ENCODE data around the gene ZG16.

Gene ZG16

DNA sequence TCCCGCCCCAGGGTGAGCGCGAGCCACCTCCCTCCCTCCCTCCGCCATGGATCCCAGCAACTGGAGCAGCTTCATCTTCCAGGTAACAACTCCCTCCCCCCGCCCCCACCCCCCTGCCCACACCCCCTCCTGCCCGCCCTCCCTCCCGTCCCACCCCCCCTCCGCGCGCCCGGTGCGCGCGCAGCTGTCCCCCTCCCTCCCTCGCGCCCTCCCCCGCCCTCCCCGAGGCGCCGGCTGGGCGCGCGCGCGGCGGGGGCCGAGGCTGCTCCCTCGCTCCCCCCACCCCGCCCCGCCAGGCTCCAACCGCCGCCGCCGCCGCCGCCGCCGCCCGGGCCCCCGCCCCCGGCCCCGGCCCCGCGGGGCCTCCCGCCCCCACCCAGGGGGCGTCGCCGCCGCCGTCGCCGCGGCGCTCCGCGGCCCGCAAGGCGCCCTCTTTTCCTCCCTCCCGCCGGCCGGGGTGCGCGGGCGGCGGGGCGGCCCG lies 28.1 kb downstream of the ZG16 start, which contains the start of gene MAZ:
TSS of gene MAZ (plus strand) at position 431 of the 481 bp plus-strand sequence. CDS start 173 bp downstream, outside the sequence.
- Histone ChIP-seq H3K36me3 (ENCODE audit: insufficient read depth, low read length) (peaks cover 54% of the 10 kb centered on the region), H3K27me3 (ENCODE audit: insufficient read depth, low read length) (no peaks in the 10 kb centered on the region), H3K4me1 (ENCODE audit: insufficient read depth, low read length) (peaks cover 36% of the 10 kb centered on the region), H3K4me3 (ENCODE audit: low read length) (peak within 1 kb of the TSS; percentile 78), H3K9ac (ENCODE audit: low read depth, low read length) (peak within 1 kb of the TSS; percentile 89), H3K27ac (ENCODE audit: low read depth, low read length) (peak within 1 kb of the TSS; percentile 95), H3K9me3 (ENCODE audit: insufficient read depth, low read depth, low read length) (no peaks in the 10 kb centered on the region)
- WGBS: 0% methylated on average over 22 of the region's 67 CpGs

DNA sequence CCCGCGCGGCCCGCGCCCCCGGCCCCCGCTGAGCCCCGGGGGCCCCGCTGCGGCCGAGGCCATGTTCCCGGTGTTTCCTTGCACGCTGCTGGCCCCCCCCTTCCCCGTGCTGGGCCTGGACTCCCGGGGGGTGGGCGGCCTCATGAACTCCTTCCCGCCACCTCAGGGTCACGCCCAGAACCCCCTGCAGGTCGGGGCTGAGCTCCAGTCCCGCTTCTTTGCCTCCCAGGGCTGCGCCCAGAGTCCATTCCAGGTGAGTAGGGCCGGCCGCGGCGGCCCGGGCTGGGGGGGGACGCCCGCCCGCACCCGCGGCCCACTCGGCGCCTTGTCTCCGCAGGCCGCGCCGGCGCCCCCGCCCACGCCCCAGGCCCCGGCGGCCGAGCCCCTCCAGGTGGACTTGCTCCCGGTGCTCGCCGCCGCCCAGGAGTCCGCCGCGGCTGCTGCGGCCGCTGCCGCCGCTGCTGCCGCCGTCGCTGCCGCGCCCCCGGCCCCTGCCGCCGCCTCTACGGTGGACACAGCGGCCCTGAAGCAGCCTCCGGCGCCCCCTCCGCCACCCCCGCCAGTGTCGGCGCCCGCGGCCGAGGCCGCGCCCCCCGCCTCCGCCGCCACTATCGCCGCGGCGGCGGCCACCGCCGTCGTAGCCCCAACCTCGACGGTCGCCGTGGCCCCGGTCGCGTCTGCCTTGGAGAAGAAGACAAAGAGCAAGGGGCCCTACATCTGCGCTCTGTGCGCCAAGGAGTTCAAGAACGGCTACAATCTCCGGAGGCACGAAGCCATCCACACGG lies 28.8 kb downstream of the ZG16 start:
- Histone ChIP-seq H3K9ac (ENCODE audit: low read depth, low read length) (peak overlapping the region; percentile 77), H3K4me1 (ENCODE audit: insufficient read depth, low read length) (peaks cover 36% of the 10 kb centered on the region), H3K9me3 (ENCODE audit: insufficient read depth, low read depth, low read length) (no peaks in the 10 kb centered on the region), H3K27me3 (ENCODE audit: insufficient read depth, low read length) (no peaks in the 10 kb centered on the region), H3K27ac (ENCODE audit: low read depth, low read length) (peak overlapping the region; percentile 94), H3K4me3 (ENCODE audit: low read length) (peak overlapping the region; percentile 72), H3K36me3 (ENCODE audit: insufficient read depth, low read length) (peaks cover 47% of the 10 kb centered on the region)
- WGBS: under 1% methylated on average over 99 of the region's 99 CpGs

DNA sequence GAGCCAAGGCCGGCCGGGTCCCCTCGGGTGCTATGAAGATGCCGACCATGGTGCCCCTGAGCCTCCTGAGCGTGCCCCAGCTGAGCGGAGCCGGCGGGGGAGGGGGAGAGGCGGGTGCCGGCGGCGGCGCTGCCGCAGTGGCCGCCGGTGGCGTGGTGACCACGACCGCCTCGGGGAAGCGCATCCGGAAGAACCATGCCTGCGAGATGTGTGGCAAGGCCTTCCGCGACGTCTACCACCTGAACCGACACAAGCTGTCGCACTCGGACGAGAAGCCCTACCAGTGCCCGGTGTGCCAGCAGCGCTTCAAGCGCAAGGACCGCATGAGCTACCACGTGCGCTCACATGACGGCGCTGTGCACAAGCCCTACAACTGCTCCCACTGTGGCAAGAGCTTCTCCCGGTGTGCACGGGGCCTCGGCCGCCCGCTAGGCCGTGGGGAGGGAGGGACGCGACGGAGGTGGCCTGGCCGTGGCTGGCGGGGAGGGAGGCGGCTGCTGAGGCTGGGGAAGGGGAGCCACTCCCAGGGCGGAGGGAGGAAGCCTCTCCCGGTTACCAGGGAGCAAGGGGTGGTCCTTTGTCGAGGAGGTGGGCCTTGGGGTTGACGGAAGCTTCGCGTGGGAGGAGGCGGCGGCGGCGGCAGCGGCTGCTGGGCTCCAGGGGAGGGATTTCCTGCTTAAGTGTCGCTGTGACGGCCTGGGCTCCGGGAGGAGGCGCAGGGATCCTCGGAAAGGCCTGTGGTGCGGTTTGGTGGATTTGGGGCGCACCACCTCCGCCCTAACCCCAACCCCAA lies 29.6 kb downstream of the ZG16 start:
- Histone ChIP-seq H3K9ac (ENCODE audit: low read depth, low read length) (peak overlapping the region; percentile 77), H3K4me3 (ENCODE audit: low read length) (peak overlapping the region; percentile 72), H3K27ac (ENCODE audit: low read depth, low read length) (peak overlapping the region; percentile 94), H3K4me1 (ENCODE audit: insufficient read depth, low read length) (peaks cover 37% of the 10 kb centered on the region), H3K9me3 (ENCODE audit: insufficient read depth, low read depth, low read length) (no peaks in the 10 kb centered on the region), H3K36me3 (ENCODE audit: insufficient read depth, low read length) (peaks cover 39% of the 10 kb centered on the region), H3K27me3 (ENCODE audit: insufficient read depth, low read length) (no peaks in the 10 kb centered on the region)
- WGBS: under 1% methylated on average over 63 of the region's 69 CpGs

DNA sequence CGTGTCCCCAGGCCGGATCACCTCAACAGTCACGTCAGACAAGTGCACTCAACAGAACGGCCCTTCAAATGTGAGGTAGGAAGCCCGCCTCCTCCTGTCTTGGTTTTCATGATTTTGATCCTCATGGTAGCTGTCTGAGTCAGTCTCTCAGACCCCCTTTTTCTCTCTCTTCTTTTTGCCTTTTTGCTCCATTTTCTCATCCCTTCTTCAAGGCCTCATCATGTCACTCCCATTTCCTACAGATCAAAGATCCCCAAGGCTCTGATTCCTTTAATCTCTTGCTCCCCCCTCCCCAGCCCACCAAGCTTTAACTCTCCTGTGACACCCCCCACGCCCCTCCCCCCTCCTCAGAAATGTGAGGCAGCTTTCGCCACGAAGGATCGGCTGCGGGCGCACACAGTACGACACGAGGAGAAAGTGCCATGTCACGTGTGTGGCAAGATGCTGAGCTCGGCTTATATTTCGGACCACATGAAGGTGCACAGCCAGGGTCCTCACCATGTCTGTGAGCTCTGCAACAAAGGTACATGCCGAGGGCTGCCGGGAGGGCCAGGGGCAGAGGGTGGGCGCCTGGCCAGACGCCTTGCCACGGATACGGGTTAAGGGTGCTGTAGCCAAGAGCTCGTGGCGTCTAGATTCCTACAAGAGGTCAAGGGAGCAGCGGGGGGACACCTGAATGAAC lies 30.3 kb downstream of the ZG16 start:
- WGBS: 60% methylated on average over 25 of the region's 25 CpGs
- Histone ChIP-seq H3K9ac (ENCODE audit: low read depth, low read length) (peak overlapping the region; percentile 77), H3K4me3 (ENCODE audit: low read length) (peak overlapping the region; percentile 72), H3K27ac (ENCODE audit: low read depth, low read length) (peak overlapping the region; percentile 94; the same call in 1 of the 2 replicates), H3K4me1 (ENCODE audit: insufficient read depth, low read length) (peaks cover 42% of the 10 kb centered on the region), H3K9me3 (ENCODE audit: insufficient read depth, low read depth, low read length) (no peaks in the 10 kb centered on the region), H3K27me3 (ENCODE audit: insufficient read depth, low read length) (no peaks in the 10 kb centered on the region), H3K36me3 (ENCODE audit: insufficient read depth, low read length) (peaks cover 32% of the 10 kb centered on the region)

DNA sequence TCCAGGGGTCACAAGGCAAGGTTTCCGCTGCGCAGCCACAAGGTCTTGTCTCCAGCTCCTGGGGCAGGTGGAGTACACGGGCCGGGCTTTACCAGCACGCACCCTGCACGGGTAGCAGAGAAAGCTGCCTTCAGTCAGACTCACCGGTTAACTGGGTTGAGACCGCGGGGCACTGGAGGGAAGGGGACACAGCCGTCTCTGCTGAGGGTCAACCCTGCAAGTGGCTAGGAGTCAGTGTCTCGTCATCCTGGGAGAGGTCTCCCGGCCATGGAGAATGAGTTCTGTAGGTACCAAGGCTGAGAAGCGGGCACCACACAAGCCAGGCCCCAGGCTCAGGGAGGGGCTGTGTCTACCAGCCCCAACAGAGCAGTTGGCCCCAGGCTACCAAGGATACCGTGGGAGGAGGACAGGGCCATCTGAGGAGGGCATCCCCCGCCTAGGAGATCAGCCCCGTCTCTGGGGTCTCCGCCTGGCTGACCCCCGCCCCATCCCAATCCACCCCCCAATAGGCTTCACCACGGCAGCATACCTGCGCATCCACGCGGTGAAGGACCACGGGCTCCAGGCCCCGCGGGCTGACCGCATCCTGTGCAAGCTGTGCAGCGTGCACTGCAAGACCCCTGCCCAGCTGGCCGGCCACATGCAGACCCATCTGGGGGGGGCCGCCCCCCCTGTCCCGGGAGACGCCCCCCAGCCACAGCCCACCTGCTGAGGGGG lies 31.1 kb downstream of the ZG16 start:
- Histone ChIP-seq H3K4me3 (ENCODE audit: low read length) (peak overlapping the region; percentile 72), H3K9ac (ENCODE audit: low read depth, low read length) (0 out of 2 replicates have a peak overlapping the region, but pooled peaks have one; percentile 8), H3K27me3 (ENCODE audit: insufficient read depth, low read length) (no peaks in the 10 kb centered on the region), H3K27ac (ENCODE audit: low read depth, low read length) (peak overlapping the region; percentile 74; the same call in 1 of the 2 replicates), H3K36me3 (ENCODE audit: insufficient read depth, low read length) (peaks cover 23% of the 10 kb centered on the region), H3K4me1 (ENCODE audit: insufficient read depth, low read length) (peaks cover 41% of the 10 kb centered on the region), H3K9me3 (ENCODE audit: insufficient read depth, low read depth, low read length) (no peaks in the 10 kb centered on the region)
- WGBS: 84% methylated on average over 29 of the region's 31 CpGs

DNA sequence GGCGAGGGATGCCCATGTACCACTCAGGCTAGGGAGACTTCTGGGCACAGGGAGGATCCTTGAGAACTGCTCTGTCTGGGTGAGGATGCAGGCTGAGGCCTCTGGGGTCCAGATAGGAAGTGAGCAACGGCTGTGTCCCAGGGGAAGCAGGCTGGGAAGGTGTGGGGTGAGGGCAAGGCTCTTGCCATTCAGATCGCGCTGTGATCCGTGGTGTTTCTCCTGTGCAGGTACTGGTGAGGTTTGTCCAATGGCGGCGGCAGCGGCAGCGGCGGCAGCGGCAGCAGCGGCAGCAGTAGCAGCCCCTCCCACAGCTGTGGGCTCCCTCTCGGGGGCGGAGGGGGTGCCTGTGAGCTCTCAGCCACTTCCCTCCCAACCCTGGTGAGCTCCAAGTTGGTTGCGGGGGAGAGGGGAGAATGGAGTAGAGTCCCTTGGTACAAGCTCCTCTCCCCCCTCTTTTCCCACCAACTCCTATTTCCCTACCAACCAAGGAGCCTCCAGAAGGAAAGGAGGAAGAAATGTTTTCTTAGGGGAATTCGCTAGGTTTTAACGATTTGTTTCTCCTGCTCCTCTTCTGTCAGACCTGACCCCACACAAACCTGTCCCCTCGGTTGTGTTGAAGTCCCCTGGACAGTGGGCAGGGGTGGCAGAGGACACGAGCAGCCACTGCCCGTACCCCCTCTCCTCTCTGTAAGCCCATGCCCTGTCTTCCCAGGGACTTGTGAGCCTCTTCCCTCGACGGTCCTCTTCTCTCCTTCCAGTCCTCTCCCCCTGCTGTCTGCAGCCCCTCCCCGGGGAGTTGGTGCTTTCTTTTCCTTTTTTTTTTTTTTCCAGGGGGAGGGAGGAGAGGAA lies 32.0 kb downstream of the ZG16 start:
- Histone ChIP-seq H3K4me1 (ENCODE audit: insufficient read depth, low read length) (peaks cover 40% of the 10 kb centered on the region), H3K4me3 (ENCODE audit: low read length) (peak overlapping the region; percentile 77), H3K36me3 (ENCODE audit: insufficient read depth, low read length) (peaks cover 21% of the 10 kb centered on the region), H3K9me3 (ENCODE audit: insufficient read depth, low read depth, low read length) (no peaks in the 10 kb centered on the region), H3K9ac (ENCODE audit: low read depth, low read length) (no peak overlapping the region), H3K27me3 (ENCODE audit: insufficient read depth, low read length) (no peaks in the 10 kb centered on the region), H3K27ac (ENCODE audit: low read depth, low read length) (peak overlapping the region; percentile 74)
- 48% methylated on average over 19 of the region's 23 CpGs for WGBS

DNA sequence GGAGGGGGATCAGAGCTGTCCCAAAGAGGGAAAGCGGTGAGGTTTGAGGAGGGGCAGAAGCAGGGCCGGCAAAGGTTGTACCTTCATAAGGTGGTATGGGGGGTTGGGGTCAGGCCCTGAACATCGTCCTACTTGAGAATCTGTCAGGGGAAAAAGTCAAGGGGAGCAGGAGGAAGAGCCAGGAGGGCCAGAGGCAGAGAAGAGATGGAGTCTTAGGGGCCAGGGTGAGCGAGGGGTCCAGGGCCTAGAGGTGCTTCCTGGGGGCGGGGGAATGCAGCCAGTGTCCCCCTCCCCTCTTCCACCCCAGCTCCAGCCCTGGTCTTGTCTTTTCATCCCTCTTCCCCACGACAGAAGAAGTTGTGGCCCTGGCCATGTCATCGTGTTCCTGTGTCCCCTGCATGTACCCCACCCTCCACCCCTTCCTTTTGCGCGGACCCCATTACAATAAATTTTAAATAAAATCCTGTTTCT lies 32.7 kb downstream of the ZG16 start:
- H3K36me3 ChIP-seq (ENCODE audit: insufficient read depth, low read length): peaks cover 21% of the 10 kb centered on the region
- H3K4me3 ChIP-seq (ENCODE audit: low read length): peak overlapping the region; percentile 77
- H3K4me1 ChIP-seq (ENCODE audit: insufficient read depth, low read length): peaks cover 40% of the 10 kb centered on the region
- H3K9ac ChIP-seq (ENCODE audit: low read depth, low read length): no peak overlapping the region
- peak overlapping the region; percentile 74 for H3K27ac ChIP-seq (ENCODE audit: low read depth, low read length)
- H3K9me3 ChIP-seq (ENCODE audit: insufficient read depth, low read depth, low read length): no peaks in the 10 kb centered on the region
- 11% methylated on average over 9 of the region's 9 CpGs for WGBS
- H3K27me3 ChIP-seq (ENCODE audit: insufficient read depth, low read length): no peaks in the 10 kb centered on the region

DNA sequence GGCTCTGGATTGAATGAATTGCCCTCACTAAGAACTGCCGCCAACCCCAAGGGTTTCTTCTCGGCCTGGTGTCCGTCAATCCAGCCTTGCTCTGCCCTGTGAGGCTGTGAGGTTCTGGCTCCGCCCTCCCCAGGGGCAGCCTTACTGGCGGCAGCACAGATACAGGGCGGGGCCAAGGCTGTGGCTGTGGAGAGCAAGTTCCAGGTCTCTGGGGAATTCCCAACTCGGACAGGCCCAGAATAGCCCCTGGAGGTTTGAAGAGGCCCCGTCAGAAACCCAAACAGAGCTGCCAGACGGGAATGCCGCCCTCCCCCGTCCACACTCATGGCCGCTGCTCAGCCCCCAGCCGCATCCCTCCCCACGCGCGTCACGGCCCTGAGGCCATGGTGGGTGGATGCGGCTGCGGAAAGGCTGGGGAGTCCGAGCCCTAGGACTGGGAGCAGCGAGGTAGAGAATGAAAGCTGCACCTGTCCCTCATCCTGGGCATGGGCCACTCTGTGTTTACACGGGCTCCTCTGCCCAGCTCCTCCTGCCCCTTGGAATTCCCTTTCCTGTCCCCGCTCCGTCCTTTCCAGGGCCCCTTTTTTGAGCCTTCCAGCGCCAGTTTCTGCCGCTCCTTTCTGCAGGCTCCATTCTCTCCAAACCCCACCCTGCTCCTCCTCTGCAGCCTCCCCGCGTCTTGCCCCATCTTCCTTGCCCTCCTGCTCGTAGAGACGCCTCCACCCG lies 33.3 kb downstream of the ZG16 start:
- H3K4me3 ChIP-seq (ENCODE audit: low read length): peak overlapping the region; percentile 77
- H3K9ac ChIP-seq (ENCODE audit: low read depth, low read length): peak overlapping the region; percentile 39
- WGBS: 1% methylated on average over 30 of the region's 31 CpGs
- H3K27me3 ChIP-seq (ENCODE audit: insufficient read depth, low read length): no peaks in the 10 kb centered on the region
- no peaks in the 10 kb centered on the region for H3K9me3 ChIP-seq (ENCODE audit: insufficient read depth, low read depth, low read length)
- peaks cover 21% of the 10 kb centered on the region for H3K36me3 ChIP-seq (ENCODE audit: insufficient read depth, low read length)
- peaks cover 40% of the 10 kb centered on the region for H3K4me1 ChIP-seq (ENCODE audit: insufficient read depth, low read length)
- H3K27ac ChIP-seq (ENCODE audit: low read depth, low read length): peak overlapping the region; percentile 86; the same call in 1 of the 2 replicates

DNA sequence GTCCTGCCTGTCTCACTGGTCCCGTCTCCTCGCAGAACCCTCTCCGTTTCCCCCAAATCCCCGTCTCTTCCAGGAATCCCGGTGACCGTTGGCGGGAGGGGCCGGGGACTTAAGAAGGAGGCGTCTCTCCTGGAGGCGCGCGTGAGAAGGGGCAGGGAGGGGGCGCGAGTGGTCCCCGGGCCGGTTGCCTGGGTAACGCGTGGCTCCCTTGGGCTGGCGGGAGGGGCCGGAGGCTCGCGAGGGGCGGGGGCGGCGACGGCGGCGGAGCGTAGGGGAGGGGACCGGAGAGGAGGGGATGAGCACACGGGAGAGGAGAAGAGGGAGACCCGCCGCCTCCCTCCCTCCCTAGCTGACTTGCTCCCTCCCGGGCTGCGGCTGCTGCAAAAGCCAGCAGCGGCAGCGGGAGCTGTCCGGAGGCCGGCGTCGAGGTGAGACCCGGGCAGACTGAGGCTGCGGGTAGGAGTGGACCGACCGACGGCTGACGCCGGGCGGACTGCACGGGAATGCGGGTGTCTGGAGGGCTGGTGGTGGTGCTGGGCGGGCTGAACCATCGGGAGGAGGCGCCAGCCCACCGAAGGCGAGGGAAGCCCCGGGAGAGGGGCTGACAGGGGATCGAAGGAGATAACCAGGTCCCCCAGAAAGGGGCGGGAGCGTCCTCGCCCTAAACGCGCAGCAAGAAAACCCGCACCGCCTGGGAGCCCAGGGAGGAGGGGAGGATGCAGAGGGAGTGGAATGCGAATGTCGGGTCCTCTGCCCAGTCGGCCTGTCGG lies 34.0 kb downstream of the ZG16 start, which contains the start of gene PRRT2:
TSS of gene PRRT2 (plus strand) at position 298 of the 770 bp plus-strand sequence. CDS start 862 bp downstream, outside the sequence.
- WGBS: under 1% methylated on average over 65 of the region's 69 CpGs
- Histone ChIP-seq H3K36me3 (ENCODE audit: insufficient read depth, low read length) (peaks cover 21% of the 10 kb centered on the region), H3K9ac (ENCODE audit: low read depth, low read length) (peak within 1 kb of the TSS; percentile 43), H3K27ac (ENCODE audit: low read depth, low read length) (peak within 1 kb of the TSS; percentile 86; the same call in 1 of the 2 replicates), H3K4me3 (ENCODE audit: low read length) (peak within 1 kb of the TSS; percentile 77), H3K9me3 (ENCODE audit: insufficient read depth, low read depth, low read length) (no peaks in the 10 kb centered on the region), H3K4me1 (ENCODE audit: insufficient read depth, low read length) (peaks cover 40% of the 10 kb centered on the region), H3K27me3 (ENCODE audit: insufficient read depth, low read length) (no peaks in the 10 kb centered on the region)
